ENCODE measurements around the gene ZNF43. TPM values are rescaled to one million over a fixed set of nuclear protein-coding genes. Genes with fewer than 3 reads are reported as not detected.
A peak's percentile ranks its signal among the peaks of the same experiment; 100 is the strongest.
"Not testable (repeated sequence)": the region's sequence is repeated elsewhere in the genome, so short reads cannot be mapped to it uniquely, and the experiment has no call there.

The ZNF43 gene
- total and polyA plus RNA-seq, 2 experiments from 2014 or later = 22.2 to 59.8 TPM

DNA sequence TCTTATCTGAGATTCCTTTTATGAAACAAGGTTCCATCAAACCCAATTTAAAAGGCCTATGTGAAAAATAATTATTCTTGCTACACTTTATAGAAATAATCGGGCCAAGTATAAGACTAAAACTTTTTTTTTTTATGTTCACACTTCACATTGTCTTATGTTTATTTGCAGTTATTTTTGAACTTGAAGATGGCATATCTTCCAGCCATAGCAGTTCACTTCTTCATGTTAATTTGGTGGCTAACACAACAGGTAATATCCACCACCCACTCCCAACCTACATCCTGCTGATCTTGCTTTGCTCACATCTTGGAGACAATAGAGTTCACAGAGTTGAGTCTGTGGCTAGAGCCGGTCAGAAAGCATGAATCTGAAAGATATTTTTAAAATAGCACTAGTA lies 74.4 kb downstream of the ZNF43 start:
- H3K36me3 Mint-ChIP-seq (ENCODE audit: low read depth) = peaks cover 91% of the 10 kb centered on the region
- not testable (repeated sequence) for H3K27me3 ChIP-seq (ENCODE audit: insufficient read depth); H3K9me2 ChIP-seq (ENCODE audit: insufficient read depth); DNase-seq (ENCODE audit: low spot score); H3F3A ChIP-seq (replicated peaks; ENCODE audit: low read depth); H3K27ac Mint-ChIP-seq; H3K27me3 Mint-ChIP-seq (ENCODE audit: insufficient read depth, low read depth, poor library complexity); ATAC-seq; H3K4me1 Mint-ChIP-seq; H3K9me3 Mint-ChIP-seq; H4K20me1 ChIP-seq (replicated peaks; ENCODE audit: insufficient read depth); H3K27ac ChIP-seq (ENCODE audit: low read depth); H3K4me2 ChIP-seq; H3K4me1 ChIP-seq (ENCODE audit: insufficient read depth); H3K4me3 ChIP-seq; H2AFZ ChIP-seq; H3K4me3 Mint-ChIP-seq
- Histone ChIP-seq H3K79me2 (replicated peaks; ENCODE audit: insufficient read depth) (peaks cover 55% of the 10 kb centered on the region), H3K36me3 (ENCODE audit: insufficient read depth) (peaks cover 25% of the 10 kb centered on the region)

DNA sequence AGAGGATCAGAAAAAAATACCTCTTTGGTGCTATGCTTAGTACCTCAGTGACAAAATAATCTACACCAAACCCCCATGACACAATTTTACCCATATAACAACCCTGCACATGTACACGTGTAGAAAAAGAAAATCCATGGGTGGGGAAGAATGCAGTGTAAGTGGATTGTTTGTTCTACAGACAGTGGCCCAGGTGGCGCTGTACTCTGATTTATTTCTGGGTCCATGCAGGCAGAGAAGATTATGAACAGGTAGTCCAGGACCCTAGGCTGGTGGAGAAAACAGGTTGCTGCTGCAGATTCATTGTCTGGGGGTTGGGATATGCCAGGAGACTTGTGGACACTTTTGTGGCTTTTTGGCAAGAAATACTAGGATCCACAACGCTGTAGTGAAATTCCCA lies 77.7 kb downstream of the ZNF43 start:
- Histone ChIP-seq H3K27me3 (ENCODE audit: insufficient read depth) (no peaks in the 10 kb centered on the region), H3K4me3 (no peak overlapping the region), H2AFZ (no peak overlapping the region), H3K27ac (ENCODE audit: low read depth) (no peak overlapping the region), H3K4me1 (ENCODE audit: insufficient read depth) (no peaks in the 10 kb centered on the region), H3K79me2 (replicated peaks; ENCODE audit: insufficient read depth) (peaks cover 63% of the 10 kb centered on the region), H3F3A (replicated peaks; ENCODE audit: low read depth) (no peaks in the 10 kb centered on the region), H3K4me2 (no peak overlapping the region), H4K20me1 (replicated peaks; ENCODE audit: insufficient read depth) (peaks cover 20% of the 10 kb centered on the region), H3K9me2 (ENCODE audit: insufficient read depth) (no peaks in the 10 kb centered on the region), H3K36me3 (ENCODE audit: insufficient read depth) (peaks cover 24% of the 10 kb centered on the region)
- peaks cover 5% of the 10 kb centered on the region for H3K27me3 Mint-ChIP-seq (ENCODE audit: insufficient read depth, low read depth, poor library complexity)
- H3K27ac Mint-ChIP-seq = no peak overlapping the region
- TF ChIP-seq ZNF114 (CRISPR knock-in tag; IDR thresholded peaks at IDR 0.05) = no peak
- TF ChIP-seq EZH2 (IDR thresholded peaks at IDR 0.05; ENCODE audit: low read depth, unreplicated experiment) = no peak
- no peak for TF ChIP-seq CREB1 (CRISPR knock-in tag; IDR thresholded peaks at IDR 0.05; ENCODE audit: low read depth)
- TF ChIP-seq ZNF462 (CRISPR knock-in tag; IDR thresholded peaks at IDR 0.05) = no peak
- TF ChIP-seq, protein P1, sequence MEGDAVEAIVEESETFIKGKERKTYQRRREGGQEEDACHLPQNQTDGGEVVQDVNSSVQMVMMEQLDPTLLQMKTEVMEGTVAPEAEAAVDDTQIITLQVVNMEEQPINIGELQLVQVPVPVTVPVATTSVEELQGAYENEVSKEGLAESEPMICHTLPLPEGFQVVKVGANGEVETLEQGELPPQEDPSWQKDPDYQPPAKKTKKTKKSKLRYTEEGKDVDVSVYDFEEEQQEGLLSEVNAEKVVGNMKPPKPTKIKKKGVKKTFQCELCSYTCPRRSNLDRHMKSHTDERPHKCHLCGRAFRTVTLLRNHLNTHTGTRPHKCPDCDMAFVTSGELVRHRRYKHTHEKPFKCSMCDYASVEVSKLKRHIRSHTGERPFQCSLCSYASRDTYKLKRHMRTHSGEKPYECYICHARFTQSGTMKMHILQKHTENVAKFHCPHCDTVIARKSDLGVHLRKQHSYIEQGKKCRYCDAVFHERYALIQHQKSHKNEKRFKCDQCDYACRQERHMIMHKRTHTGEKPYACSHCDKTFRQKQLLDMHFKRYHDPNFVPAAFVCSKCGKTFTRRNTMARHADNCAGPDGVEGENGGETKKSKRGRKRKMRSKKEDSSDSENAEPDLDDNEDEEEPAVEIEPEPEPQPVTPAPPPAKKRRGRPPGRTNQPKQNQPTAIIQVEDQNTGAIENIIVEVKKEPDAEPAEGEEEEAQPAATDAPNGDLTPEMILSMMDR (conservative IDR thresholded peaks at IDR 0.05; ENCODE audit: low read depth in 2 of 2) = peak; percentile 10 to 31; a peak in 1 of 4 replicates
- TF ChIP-seq STAT1 (IDR thresholded peaks at IDR 0.05; ENCODE audit: unreplicated experiment) = no peak
- peaks cover 11% of the 10 kb centered on the region; the same call in 2 of the 3 replicates for H3K9me3 Mint-ChIP-seq
- peaks cover 92% of the 10 kb centered on the region for H3K36me3 Mint-ChIP-seq (ENCODE audit: low read depth)
- DNase-seq (ENCODE audit: low spot score) (no peak), ATAC-seq (no peak)
- no peaks in the 10 kb centered on the region for H3K4me1 Mint-ChIP-seq
- H3K4me3 Mint-ChIP-seq = no peak overlapping the region

DNA sequence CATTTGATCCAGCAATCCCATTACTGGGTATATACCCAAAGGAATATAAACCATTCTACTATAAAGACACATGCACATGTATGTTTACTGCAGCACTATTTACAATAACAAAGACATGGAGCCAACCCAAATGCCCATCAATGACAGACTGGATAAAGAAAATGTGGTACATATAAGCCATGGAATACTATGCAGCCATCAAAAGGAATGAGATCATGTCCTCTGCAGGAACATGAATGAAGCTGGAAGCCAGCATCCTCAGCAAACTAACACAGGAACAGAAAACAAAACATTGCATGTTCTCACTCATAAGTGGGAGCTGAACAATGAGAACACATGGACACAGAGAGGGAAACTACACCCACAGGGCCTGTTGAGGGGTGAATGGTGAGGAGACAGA lies 80.4 kb downstream of the ZNF43 start:
- H3K4me3 ChIP-seq; H3K27ac ChIP-seq (ENCODE audit: low read depth); H3K9me2 ChIP-seq (ENCODE audit: insufficient read depth); H3K9me3 Mint-ChIP-seq; H3K4me1 ChIP-seq (ENCODE audit: insufficient read depth); H3K27ac Mint-ChIP-seq; DNase-seq (ENCODE audit: low spot score); H3K4me2 ChIP-seq; H2AFZ ChIP-seq; H3K4me3 Mint-ChIP-seq; H3K27me3 Mint-ChIP-seq (ENCODE audit: insufficient read depth, low read depth, poor library complexity); H3F3A ChIP-seq (replicated peaks; ENCODE audit: low read depth); H3K4me1 Mint-ChIP-seq; H3K27me3 ChIP-seq (ENCODE audit: insufficient read depth); ATAC-seq: not testable (repeated sequence)
- Histone ChIP-seq H3K36me3 (ENCODE audit: insufficient read depth) (peaks cover 28% of the 10 kb centered on the region), H3K79me2 (replicated peaks; ENCODE audit: insufficient read depth) (peaks cover 79% of the 10 kb centered on the region), H4K20me1 (replicated peaks; ENCODE audit: insufficient read depth) (peaks cover 16% of the 10 kb centered on the region)
- peaks cover 90% of the 10 kb centered on the region for H3K36me3 Mint-ChIP-seq (ENCODE audit: low read depth)
